ENCODE data around the gene SP140. TPM values are rescaled to one million over a fixed set of nuclear protein-coding genes. Genes with fewer than 3 reads are reported as not detected.

Gene SP140
- total RNA-seq, 1 donor from 2014 or later, result 0.11 TPM

DNA sequence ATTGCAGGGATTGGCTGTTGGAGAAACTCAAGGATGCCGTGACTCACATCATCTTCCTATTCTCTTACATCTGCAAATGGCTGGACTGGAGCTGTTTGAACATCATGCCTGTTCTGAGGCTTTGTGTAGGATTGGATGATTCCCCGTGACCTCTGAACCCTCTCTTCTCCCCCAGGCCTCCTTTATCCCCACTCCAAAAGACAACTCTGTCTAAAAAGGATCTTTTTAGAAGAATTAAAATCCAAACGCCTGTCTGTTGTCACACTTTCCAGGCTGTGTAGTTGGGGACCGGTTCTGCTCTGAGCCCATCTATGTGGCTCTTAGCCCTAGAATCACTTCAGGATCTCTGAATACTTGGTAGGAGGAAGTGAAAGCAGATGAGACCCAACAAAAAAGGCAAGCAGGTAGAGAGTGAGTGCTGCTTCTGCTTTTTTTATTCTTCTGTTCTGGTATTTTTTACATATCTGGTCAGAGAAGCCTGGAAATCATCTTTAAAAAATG is 565 bp downstream of the SP140 start:
- Histone ChIP-seq H3K27me3 (no peaks in the 10 kb centered on the region), H3K4me1 (no peaks in the 10 kb centered on the region), H3K9me3 (no peaks in the 10 kb centered on the region), H3K36me3 (no peaks in the 10 kb centered on the region), H3K4me3 (peak overlapping the region in 1 of 2 donors; percentile 12), H3K27ac (no peak overlapping the region)
- intact Hi-C loops (cut with DNase I), result no loop called here
- TF ChIP-seq, protein P1, sequence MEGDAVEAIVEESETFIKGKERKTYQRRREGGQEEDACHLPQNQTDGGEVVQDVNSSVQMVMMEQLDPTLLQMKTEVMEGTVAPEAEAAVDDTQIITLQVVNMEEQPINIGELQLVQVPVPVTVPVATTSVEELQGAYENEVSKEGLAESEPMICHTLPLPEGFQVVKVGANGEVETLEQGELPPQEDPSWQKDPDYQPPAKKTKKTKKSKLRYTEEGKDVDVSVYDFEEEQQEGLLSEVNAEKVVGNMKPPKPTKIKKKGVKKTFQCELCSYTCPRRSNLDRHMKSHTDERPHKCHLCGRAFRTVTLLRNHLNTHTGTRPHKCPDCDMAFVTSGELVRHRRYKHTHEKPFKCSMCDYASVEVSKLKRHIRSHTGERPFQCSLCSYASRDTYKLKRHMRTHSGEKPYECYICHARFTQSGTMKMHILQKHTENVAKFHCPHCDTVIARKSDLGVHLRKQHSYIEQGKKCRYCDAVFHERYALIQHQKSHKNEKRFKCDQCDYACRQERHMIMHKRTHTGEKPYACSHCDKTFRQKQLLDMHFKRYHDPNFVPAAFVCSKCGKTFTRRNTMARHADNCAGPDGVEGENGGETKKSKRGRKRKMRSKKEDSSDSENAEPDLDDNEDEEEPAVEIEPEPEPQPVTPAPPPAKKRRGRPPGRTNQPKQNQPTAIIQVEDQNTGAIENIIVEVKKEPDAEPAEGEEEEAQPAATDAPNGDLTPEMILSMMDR (IDR thresholded peaks at IDR 0.05), result no peak
- DNase-seq (ENCODE audit: low spot score in 2 of 2), result no peak

DNA sequence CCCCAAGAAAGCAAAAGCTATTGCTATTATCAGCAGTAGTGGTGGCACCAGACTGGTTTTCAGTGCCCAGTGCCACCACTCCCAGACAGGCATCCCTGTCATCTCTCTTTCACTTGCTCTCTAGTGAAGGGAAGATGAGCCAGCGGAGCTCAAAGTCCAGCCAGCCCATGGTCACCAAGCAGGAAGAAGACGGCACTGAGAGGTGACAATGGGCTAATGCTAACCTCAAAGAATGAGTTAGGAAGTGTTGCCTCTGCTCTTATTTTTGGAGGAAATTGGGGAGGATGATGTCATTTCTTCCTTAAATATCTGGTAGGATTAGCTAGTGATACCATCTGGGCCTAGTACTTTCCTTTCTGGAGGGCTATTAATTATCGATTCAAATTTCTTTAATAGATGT is 1.7 kb downstream of the SP140 start:
- Histone ChIP-seq H3K36me3 (no peaks in the 10 kb centered on the region), H3K9me3 (no peaks in the 10 kb centered on the region), H3K27me3 (no peaks in the 10 kb centered on the region), H3K27ac (no peak overlapping the region), H3K4me3 (no peak overlapping the region), H3K4me1 (no peaks in the 10 kb centered on the region)
- TF ChIP-seq, protein P1 (IDR thresholded peaks at IDR 0.05), result no peak
- DNase-seq (ENCODE audit: low spot score in 2 of 2), result no peak
- intact Hi-C loops (cut with DNase I), result no loop called here

DNA sequence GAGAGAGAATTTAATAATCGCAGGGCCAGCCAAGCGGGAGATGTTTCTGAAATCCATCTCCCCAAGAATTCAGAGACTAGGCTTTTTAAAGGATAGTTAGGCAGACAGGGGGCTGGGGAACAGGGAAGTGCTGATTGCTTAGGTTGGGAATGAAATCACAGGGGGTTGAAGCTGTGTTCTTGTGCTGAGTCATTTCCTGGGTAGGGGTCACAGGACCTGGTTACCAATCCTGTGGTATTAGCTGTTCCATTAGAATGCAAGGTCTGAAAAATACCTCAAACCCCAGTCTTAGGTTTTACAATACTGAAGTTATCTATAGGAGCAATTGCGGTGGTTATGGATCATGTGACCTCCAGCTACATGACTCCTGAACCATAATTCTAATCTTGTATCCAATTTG is 4.6 kb downstream of the SP140 start:
- Histone ChIP-seq H3K4me1 (no peaks in the 10 kb centered on the region), H3K27ac (no peak overlapping the region), H3K36me3 (no peaks in the 10 kb centered on the region), H3K9me3 (no peaks in the 10 kb centered on the region), H3K4me3 (no peak overlapping the region), H3K27me3 (no peaks in the 10 kb centered on the region)
- intact Hi-C loops (cut with DNase I), result no loop called here
- no peak for DNase-seq (ENCODE audit: low spot score in 2 of 2)
- TF ChIP-seq, protein P1 (IDR thresholded peaks at IDR 0.05), result no peak

DNA sequence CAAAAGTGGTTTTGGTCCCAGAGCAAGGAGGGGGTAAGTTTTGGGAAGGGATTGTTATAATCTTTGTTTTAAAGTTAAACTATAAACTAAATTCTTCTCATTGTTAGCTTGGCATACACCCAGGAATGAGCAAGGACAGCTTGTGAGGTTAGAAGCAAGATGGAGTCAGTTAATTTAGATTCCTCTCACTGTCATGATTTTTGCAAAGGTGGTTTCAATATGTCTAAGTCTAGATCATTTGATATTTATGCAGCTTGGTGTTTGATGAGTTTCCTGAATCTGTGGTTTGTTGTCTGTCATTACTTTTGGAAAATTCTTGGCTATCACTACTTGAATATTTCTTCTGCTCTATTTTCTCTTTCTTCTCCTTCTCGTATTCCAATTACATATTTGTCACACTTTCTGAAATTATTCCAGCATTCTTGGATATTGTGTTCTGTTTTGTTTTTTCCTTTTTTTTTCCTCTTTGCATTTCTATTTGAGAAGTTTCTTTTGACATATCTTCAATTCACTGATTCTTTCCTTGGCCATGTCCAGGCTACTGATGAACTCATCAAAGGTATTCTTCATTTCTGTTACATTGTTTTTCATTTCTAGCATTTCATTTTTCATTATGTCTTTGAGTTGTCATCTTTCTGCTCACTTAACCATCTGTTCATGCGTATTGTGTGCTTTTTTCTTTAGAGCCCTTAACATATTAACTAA is 5.1 kb downstream of the SP140 start:
- Histone ChIP-seq H3K4me1 (no peaks in the 10 kb centered on the region), H3K27ac (no peak overlapping the region), H3K36me3 (no peaks in the 10 kb centered on the region), H3K9me3 (no peaks in the 10 kb centered on the region), H3K4me3 (no peak overlapping the region), H3K27me3 (no peaks in the 10 kb centered on the region)
- intact Hi-C loops (cut with DNase I), result no loop called here
- TF ChIP-seq, protein P1 (IDR thresholded peaks at IDR 0.05), result no peak
- no peak for DNase-seq (ENCODE audit: low spot score in 2 of 2)

DNA sequence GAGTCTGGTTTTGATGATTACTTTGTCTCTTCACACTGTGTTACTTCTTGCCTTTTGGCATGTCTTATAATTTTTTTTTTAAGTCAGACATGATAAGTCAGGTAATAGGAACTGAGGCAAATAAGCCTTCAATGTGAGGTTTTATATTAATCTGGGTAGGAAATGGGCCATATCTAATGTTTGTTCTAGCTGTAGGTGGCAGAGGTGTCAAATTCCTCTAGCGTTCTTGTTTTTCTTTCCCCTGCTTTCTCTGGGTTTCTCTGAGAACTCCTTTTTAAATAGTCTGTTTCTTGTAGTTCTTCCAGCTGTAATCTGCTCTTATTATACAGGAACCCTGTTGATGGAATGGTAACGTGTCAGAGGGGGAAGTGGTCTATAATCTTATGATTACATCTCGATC is 5.7 kb downstream of the SP140 start:
- DNase-seq (ENCODE audit: low spot score in 2 of 2), result no peak
- intact Hi-C loops (cut with DNase I), result no loop called here
- Histone ChIP-seq H3K4me1 (no peaks in the 10 kb centered on the region), H3K27me3 (no peaks in the 10 kb centered on the region), H3K36me3 (no peaks in the 10 kb centered on the region), H3K4me3 (no peak overlapping the region), H3K9me3 (no peaks in the 10 kb centered on the region), H3K27ac (no peak overlapping the region)
- TF ChIP-seq, protein P1 (IDR thresholded peaks at IDR 0.05), result no peak
